A549 (cell line): ENCODE measurements around the gene NFIX. TPM values are rescaled to one million over a fixed set of nuclear protein-coding genes. Genes with fewer than 3 reads are reported as not detected.

Source experiments
- ATAC-seq, 2 experiments: fragments of 200-7000 bp in 1 of 2; fragments of >200 bp in 1 of 2; cut with Nextera tagmentation in 1 of 2; cut with Tn5 transposase in 1 of 2; 3 replicates each; pipeline versions ENCODE4 v1.8.0 to v1.9.1; 2018 to 2020; ENCODE audit warnings: mild to moderate bottlenecking in 1 of 2, moderate library complexity in 1 of 2
- CTCF ChIA-PET: fragments of 300-600 bp; sonication (Branson Sonifier 250); formaldehyde crosslinking; extraction: SDS; loops from one replicate; lab custom pipeline; 2021; ENCODE audit warnings: antibody characterized with exemption, inconsistent platforms; lab: Yijun Ruan, JAX
- POLR2A ChIA-PET: fragments of 350-600 bp; formaldehyde crosslinking; extraction: SDS; loops from one replicate; lab custom pipeline; 2021; ENCODE audit warnings: antibody characterized with exemption, inconsistent platforms; lab: Yijun Ruan, JAX
- DNase-seq, 2 experiments: peaks; one replicate each; pipeline versions ENCODE4 v3.0.0 to v3.0.0-alpha.2; 2011 to 2016; ENCODE audit warnings: low read depth in 1 of 2, low spot score in 1 of 2
- FAIRE-seq: peaks from 2 replicates; lab custom pipeline; 2011; peaks lifted over from hg19 to GRCh38; lab: Jason Lieb, UNC
- H3K27ac ChIP-seq, 2 experiments: fragments of >200 bp; sonication (Bioruptor Twin); formaldehyde crosslinking; 3 replicates each; pipeline ENCODE4 v1.5.1; 2016 to 2017
- H3K4me1 ChIP-seq: fragments of >200 bp; sonication (Bioruptor Twin); formaldehyde crosslinking; 3 replicates; pipeline ENCODE4 v1.6.1; 2016
- H3K4me2 ChIP-seq: fragments of >200 bp; sonication (Bioruptor Twin); formaldehyde crosslinking; 3 replicates; pipeline ENCODE4 v1.6.1; 2016
- H3K4me3 ChIP-seq: fragments of >200 bp; sonication (Bioruptor Twin); formaldehyde crosslinking; 3 replicates; pipeline ENCODE4 v1.5.1; 2016
- H3K9me3 ChIP-seq: fragments of >200 bp; sonication (Bioruptor Twin); formaldehyde crosslinking; 3 replicates; pipeline ENCODE4 v1.6.1; 2016
- BHLHE40 ChIP-seq: IDR thresholded peaks from 2 replicates; pipeline ENCODE4 v1.6.1; 2012; ENCODE audit warnings: low read depth, low read length, inconsistent platforms
- CBX8 ChIP-seq: fragments of 200-600 bp; sonication (generic); IDR thresholded peaks from 2 replicates; pipeline ENCODE4 v1.6.1; 2016
- CHD2 ChIP-seq: fragments of 150-350 bp; IDR thresholded peaks from 2 replicates; pipeline ENCODE4 v1.6.1; 2014; ENCODE audit warnings: low read length; ENCODE audit not compliant: partially characterized antibody
- EHMT2 ChIP-seq: fragments of 200-600 bp; sonication (generic); IDR thresholded peaks from 2 replicates; pipeline ENCODE4 v1.6.1; 2016; ENCODE audit warnings: antibody characterized with exemption, low read depth, mild to moderate bottlenecking, moderate library complexity
- ELK1 ChIP-seq: fragments of 150-350 bp; IDR thresholded peaks from 2 replicates; pipeline ENCODE4 v1.6.1; 2014; ENCODE audit warnings: low read depth, mild to moderate bottlenecking, low read length
- FOXS1 ChIP-seq: fragments of 250-450 bp; sonication (Bioruptor Pico); IDR thresholded peaks from 2 replicates; pipeline ENCODE4 v1.5.0; 2020; ENCODE audit warnings: mild to moderate bottlenecking, moderate library complexity
- JUN ChIP-seq, 2 experiments: fragments of >200 bp; sonication (Bioruptor Twin); formaldehyde crosslinking; IDR thresholded peaks; 2 replicates in 1 of 2; 3 replicates in 1 of 2; pipeline ENCODE4 v1.6.1; 2016 to 2017
- MAFK ChIP-seq: fragments of 450-650 bp; IDR thresholded peaks from 2 replicates; pipeline ENCODE4 v1.6.1; 2014; ENCODE audit not compliant: partially characterized antibody
- MAX ChIP-seq: IDR thresholded peaks from 2 replicates; pipeline ENCODE4 v1.6.1; 2012
- MYC ChIP-seq: IDR thresholded peaks from 2 replicates; pipeline ENCODE4 v1.6.1; 2012; ENCODE audit warnings: mild to moderate bottlenecking, inconsistent platforms, low read length, improper control_type of control experiment, borderline replicate concordance
- PBX3 ChIP-seq: IDR thresholded peaks from 2 replicates; pipeline ENCODE4 v1.6.1; 2012
- POLR2A ChIP-seq: IDR thresholded peaks from 2 replicates; pipeline ENCODE4 v1.6.1; 2012; ENCODE audit warnings: mild to moderate bottlenecking, low read length
- RCOR1 ChIP-seq: fragments of 150-350 bp; IDR thresholded peaks from 2 replicates; pipeline ENCODE4 v1.6.1; 2014; ENCODE audit warnings: antibody characterized with exemption, low read length, low read depth
- RFX5 ChIP-seq: fragments of 450-650 bp; IDR thresholded peaks from 2 replicates; pipeline ENCODE4 v1.7.1; 2014; ENCODE audit warnings: antibody characterized with exemption, mild to moderate bottlenecking, moderate library complexity
- SMC3 ChIP-seq: fragments of >200 bp; sonication (Bioruptor Twin); formaldehyde crosslinking; IDR thresholded peaks from 3 replicates; pipeline ENCODE4 v1.6.1; 2018; ENCODE audit warnings: inconsistent platforms
- TP53 ChIP-seq: fragments of 250-450 bp; sonication (Bioruptor Pico); IDR thresholded peaks from 2 replicates; pipeline ENCODE4 v1.5.0; 2021; ENCODE audit warnings: mild to moderate bottlenecking, moderate library complexity
- ZSCAN20 ChIP-seq: fragments of 250-450 bp; sonication (Bioruptor Pico); IDR thresholded peaks from 2 replicates; pipeline ENCODE4 v1.8.0; 2022; ENCODE audit warnings: mild to moderate bottlenecking, moderate library complexity
- WGBS: methylation state at CpG from one replicate; pipeline ENCODE4 v1.1.6; 2017; ENCODE audit errors: missing lambda C conversion rate; 5-methylcytosine and 5-hydroxymethylcytosine counted together
- polyA plus RNA-seq, 4 experiments: library from polyadenylated mRNA; depleted of rRNA in 3 of 4; stranded (reverse); fragments of >200 nt; fragmentation: RNase III in 1 of 4; extraction: RNeasy Plus Mini Kit Qiagen cat#74134 plus additional on column Dnase treatment in 1 of 4; gene quantifications; 2 replicates in 3 of 4; 3 replicates in 1 of 4; pipeline ENCODE4 v1.2.3, GENCODE V29; 2011 to 2017

NFIX gene
- polyA plus RNA-seq, 2 of the 4 experiments (the other 2 are of a cell fraction) = 0.52 to 3.0 TPM

- CTCF ChIA-PET = interaction anchor here (1.2 to 1.5 kb wide), 3 partner anchors 13 to 57 kb away, joined by 3 to 4 read pairs (median 4); no protein-coding TSS in a partner anchor
- 49% methylated on average over 5 of the region's 7 CpGs for WGBS
- H3K4me3 ChIP-seq = no peak overlapping the region
- TF ChIP-seq PBX3 (no peak), MAX (0 out of 2 replicates have a peak, but pooled peaks have one; percentile 27)
- TF ChIP-seq, all 56 proteins: peak for 1
- peak overlapping the region; percentile 55 for H3K4me2 ChIP-seq
- peak overlapping the region in 1 of 2 experiments; percentile 64; a peak in 3 of 6 replicates for H3K27ac ChIP-seq
- no peaks in the 10 kb centered on the region for H3K9me3 ChIP-seq
- no peak for FAIRE-seq
- DNase-seq = peak in 1 of 2 experiments; percentile 27
- POLR2A ChIA-PET = no interaction called here
- ATAC-seq = peak in 1 of 2 experiments; percentile 48; a peak in 3 of 6 replicates
- peaks cover 17% of the 10 kb centered on the region for H3K4me1 ChIP-seq
These were observed 41.9 kb downstream of the NFIX start for GRCh38 chr19:13037161-13037560.

GRCh38 chr19:13037731-13038130 lies 42.5 kb downstream of the NFIX start:
- Histone ChIP-seq H3K4me1 (peaks cover 17% of the 10 kb centered on the region), H3K4me3 (no peak overlapping the region), H3K4me2 (no peak overlapping the region), H3K9me3 (no peaks in the 10 kb centered on the region), H3K27ac (peak overlapping the region in 1 of 2 experiments; percentile 64; a peak in 1 of 6 replicates)
- POLR2A ChIA-PET = no interaction called here
- DNase-seq (no peak), ATAC-seq (no peak), FAIRE-seq (no peak)
- WGBS = 89% methylated on average over 7 of the region's 7 CpGs
- CTCF ChIA-PET = interaction anchor here (1.2 kb wide), 1 partner anchor 13 kb away, joined by 4 read pairs; no protein-coding TSS in a partner anchor
- TF ChIP-seq CBX8 = no peak
- TF ChIP-seq TP53 = no peak
- TF ChIP-seq PBX3 = no peak
- TF ChIP-seq MAX = no peak
- no peak for TF ChIP-seq ELK1
- TF ChIP-seq FOXS1 = no peak
- no peak for TF ChIP-seq SMC3

GRCh38 chr19:13038306-13039210 lies 43.3 kb downstream of the NFIX start:
- Histone ChIP-seq H3K9me3 (no peaks in the 10 kb centered on the region), H3K4me2 (no peak overlapping the region)
- ATAC-seq (no peak), DNase-seq (no peak)
- CTCF ChIA-PET = interaction anchor here (1.2 to 3.4 kb wide), 4 partner anchors 10 to 23 kb away, joined by 4 to 20 read pairs (median 5); no protein-coding TSS in a partner anchor
- WGBS = 90% methylated on average over 13 of the region's 13 CpGs
- TF ChIP-seq EHMT2 (no peak), BHLHE40 (no peak), ZSCAN20 (CRISPR knock-in tag) (no peak), ELK1 (no peak), MAFK (no peak), MAX (no peak), CHD2 (no peak), RCOR1 (no peak), RFX5 (no peak), MYC (no peak), POLR2A (no peak), TP53 (no peak), CBX8 (no peak), JUN (IDR thresholded peaks at IDR 0.05) (no peak), FOXS1 (no peak)
- TF ChIP-seq, all 56 proteins: peak for 0
- Histone ChIP-seq H3K27ac (no peak overlapping the region), H3K4me3 (no peak overlapping the region), H3K4me1 (peaks cover 17% of the 10 kb centered on the region)
- no peak for FAIRE-seq
- POLR2A ChIA-PET = no interaction called here
